Smooth muscle cell (in vitro differentiated cells): ENCODE results near the gene ETS1. TPM values are rescaled to one million over a fixed set of nuclear protein-coding genes. Genes with fewer than 3 reads are reported as not detected.

Source experiments
- DNase-seq: peaks from one replicate; lab custom pipeline; 2025; ENCODE audit not compliant: unreplicated experiment; lab: John Stamatoyannopoulos, UW
- H2AFZ ChIP-seq: fragments of 200-600 bp; sonication (generic); 2 replicates; pipeline ENCODE4 v1.6.0; 2016; ENCODE audit warnings: antibody characterized with exemption, low read depth, mild to moderate bottlenecking
- H3F3A ChIP-seq: fragments of 200-600 bp; sonication (generic); 2 replicates; pipeline ENCODE4 v1.6.0; 2017; ENCODE audit warnings: antibody characterized with exemption, low read depth
- H3K27ac ChIP-seq: fragments of 200-600 bp; sonication (generic); 2 replicates; pipeline ENCODE4 v1.5.1; 2016; ENCODE audit warnings: low read depth, mild to moderate bottlenecking
- H3K27me3 ChIP-seq: fragments of 200-600 bp; sonication (generic); 2 replicates; pipeline ENCODE4 v1.6.1; 2016; ENCODE audit warnings: low read depth, mild to moderate bottlenecking
- H3K36me3 ChIP-seq: fragments of 200-600 bp; sonication (generic); 2 replicates; pipeline ENCODE4 v1.5.1; 2016; ENCODE audit warnings: low read depth
- H3K4me1 ChIP-seq: fragments of 200-600 bp; sonication (generic); 2 replicates; pipeline ENCODE4 v1.5.1; 2016; ENCODE audit warnings: low read depth
- H3K4me2 ChIP-seq: fragments of 200-600 bp; sonication (generic); 2 replicates; pipeline ENCODE4 v1.6.0; 2016; ENCODE audit warnings: mild to moderate bottlenecking
- H3K4me3 ChIP-seq: fragments of 200-600 bp; sonication (generic); 2 replicates; pipeline ENCODE4 v1.5.1; 2016; ENCODE audit warnings: mild to moderate bottlenecking
- H3K79me2 ChIP-seq: fragments of 200-600 bp; sonication (generic); 2 replicates; pipeline ENCODE4 v1.6.0; 2016; ENCODE audit warnings: low read depth, mild to moderate bottlenecking
- H3K9ac ChIP-seq: fragments of 200-600 bp; sonication (generic); 2 replicates; pipeline ENCODE4 v1.6.0; 2016; ENCODE audit warnings: low read depth
- H3K9me3 ChIP-seq: fragments of 200-600 bp; sonication (generic); replicated peaks from 2 replicates; pipeline ENCODE4 v1.5.1; 2016; ENCODE audit warnings: low read depth
- H4K20me1 ChIP-seq: fragments of 200-600 bp; sonication (generic); 2 replicates; pipeline ENCODE4 v1.6.0; 2016; ENCODE audit warnings: low read depth
- WGBS: methylation state at CpG from one replicate; pipeline ENCODE4 v1.1.7; 2016; ENCODE audit warnings: low lambda C conversion rate; 5-methylcytosine and 5-hydroxymethylcytosine counted together
- polyA plus RNA-seq: library from polyadenylated mRNA; unstranded; fragments of >200 nt; fragmentation: Nextera tagmentation; extraction: Ambion mirVana; gene quantifications from 2 replicates; pipeline ENCODE4 v1.2.1, GENCODE V29; 2016
- total RNA-seq: library from RNA; depleted of rRNA; stranded (reverse); fragments of >200 nt; gene quantifications from 2 replicates; pipeline ENCODE4 v1.2.3, GENCODE V29; 2014
- TF ChIP-seq, protein P1 (sequence below): fragments of 200-600 bp; sonication (generic); IDR thresholded peaks from 2 replicates; pipeline ENCODE4 v1.5.1; 2017; ENCODE audit warnings: borderline replicate concordance, mild to moderate bottlenecking, antibody characterized with exemption; ENCODE audit not compliant: insufficient read depth, poor library complexity, severe bottlenecking

Gene ETS1
- total and polyA plus RNA-seq, 2 experiments from 2014 or later: 4.1 to 22.8 TPM

DNA sequence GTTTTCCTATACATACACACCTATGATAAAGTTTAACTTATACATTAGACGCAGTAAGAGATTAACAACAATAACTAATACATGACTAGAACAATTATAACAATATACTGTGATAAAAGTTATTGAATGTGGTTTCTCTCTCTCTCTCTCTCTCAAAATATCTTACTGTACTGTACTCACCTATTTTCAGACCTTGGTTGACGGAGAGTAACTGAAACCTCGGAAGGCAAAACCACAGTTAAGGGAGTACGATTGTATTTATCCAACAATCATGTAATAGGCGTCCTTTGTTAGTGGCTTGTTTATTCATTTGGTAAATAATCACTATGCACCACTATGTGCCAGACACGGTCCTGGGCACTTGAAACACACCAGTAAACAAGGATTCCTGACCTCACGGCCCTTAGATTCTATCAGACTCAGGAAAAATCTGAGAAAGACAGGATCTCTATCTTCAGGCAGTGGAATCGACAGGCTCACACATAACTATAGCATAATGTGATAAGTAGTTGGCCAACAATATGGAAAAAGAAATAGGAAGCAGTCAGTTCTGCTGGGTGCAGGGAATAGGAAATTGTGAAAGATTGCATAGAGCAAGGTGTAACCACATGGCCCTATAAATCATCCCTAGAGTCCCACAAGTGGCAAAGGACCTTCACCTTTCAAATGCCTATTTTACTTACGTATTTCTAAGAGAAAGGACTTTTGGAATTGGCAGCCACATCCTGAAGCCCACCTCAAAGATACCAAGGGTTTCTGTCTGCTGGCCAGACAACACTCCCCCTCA lies 12.0 kb downstream of the ETS1 start:
- Histone ChIP-seq H3F3A (peaks cover 5% of the 10 kb centered on the region), H3K27me3 (no peaks in the 10 kb centered on the region), H3K9ac (no peak overlapping the region), H3K4me3 (no peak overlapping the region), H3K79me2 (no peaks in the 10 kb centered on the region), H4K20me1 (no peaks in the 10 kb centered on the region), H2AFZ (no peak overlapping the region), H3K9me3 (no peaks in the 10 kb centered on the region), H3K4me1 (peaks cover 2% of the 10 kb centered on the region), H3K36me3 (no peaks in the 10 kb centered on the region), H3K4me2 (no peak overlapping the region), H3K27ac (no peak overlapping the region)
- TF ChIP-seq, protein P1, sequence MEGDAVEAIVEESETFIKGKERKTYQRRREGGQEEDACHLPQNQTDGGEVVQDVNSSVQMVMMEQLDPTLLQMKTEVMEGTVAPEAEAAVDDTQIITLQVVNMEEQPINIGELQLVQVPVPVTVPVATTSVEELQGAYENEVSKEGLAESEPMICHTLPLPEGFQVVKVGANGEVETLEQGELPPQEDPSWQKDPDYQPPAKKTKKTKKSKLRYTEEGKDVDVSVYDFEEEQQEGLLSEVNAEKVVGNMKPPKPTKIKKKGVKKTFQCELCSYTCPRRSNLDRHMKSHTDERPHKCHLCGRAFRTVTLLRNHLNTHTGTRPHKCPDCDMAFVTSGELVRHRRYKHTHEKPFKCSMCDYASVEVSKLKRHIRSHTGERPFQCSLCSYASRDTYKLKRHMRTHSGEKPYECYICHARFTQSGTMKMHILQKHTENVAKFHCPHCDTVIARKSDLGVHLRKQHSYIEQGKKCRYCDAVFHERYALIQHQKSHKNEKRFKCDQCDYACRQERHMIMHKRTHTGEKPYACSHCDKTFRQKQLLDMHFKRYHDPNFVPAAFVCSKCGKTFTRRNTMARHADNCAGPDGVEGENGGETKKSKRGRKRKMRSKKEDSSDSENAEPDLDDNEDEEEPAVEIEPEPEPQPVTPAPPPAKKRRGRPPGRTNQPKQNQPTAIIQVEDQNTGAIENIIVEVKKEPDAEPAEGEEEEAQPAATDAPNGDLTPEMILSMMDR: no peak
- DNase-seq: no peak
- WGBS: 87% methylated on average over 9 of the region's 9 CpGs

DNA sequence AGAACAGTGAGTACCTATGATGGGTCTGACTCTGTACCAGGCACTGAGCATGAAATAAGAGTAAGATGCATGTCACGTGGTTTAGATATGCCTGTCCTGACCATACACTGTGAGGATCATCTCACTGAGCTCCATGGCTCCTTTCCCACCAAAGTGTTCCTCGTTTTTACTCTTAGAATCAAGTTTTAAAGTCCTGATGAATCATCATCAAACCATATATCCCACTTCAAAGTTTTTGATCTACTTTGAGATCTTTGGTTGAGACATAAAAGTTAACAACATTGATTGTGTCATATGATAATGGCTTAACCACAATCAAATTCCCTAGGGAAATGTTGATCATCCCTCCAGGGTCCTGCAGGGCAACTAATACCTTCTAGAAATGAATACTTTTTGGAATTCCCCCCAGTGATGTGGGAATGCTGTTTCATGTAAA lies 12.8 kb downstream of the ETS1 start:
- Histone ChIP-seq H3K4me1 (no peaks in the 10 kb centered on the region), H3K79me2 (no peaks in the 10 kb centered on the region), H4K20me1 (no peaks in the 10 kb centered on the region), H2AFZ (no peak overlapping the region), H3K27ac (no peak overlapping the region), H3K9me3 (no peaks in the 10 kb centered on the region), H3K36me3 (no peaks in the 10 kb centered on the region), H3F3A (peaks cover 5% of the 10 kb centered on the region), H3K4me3 (no peak overlapping the region), H3K9ac (no peak overlapping the region), H3K27me3 (no peaks in the 10 kb centered on the region), H3K4me2 (no peak overlapping the region)
- 56% methylated on average over 2 of the region's 2 CpGs for WGBS
- no peak for DNase-seq
- TF ChIP-seq, protein P1: no peak

DNA sequence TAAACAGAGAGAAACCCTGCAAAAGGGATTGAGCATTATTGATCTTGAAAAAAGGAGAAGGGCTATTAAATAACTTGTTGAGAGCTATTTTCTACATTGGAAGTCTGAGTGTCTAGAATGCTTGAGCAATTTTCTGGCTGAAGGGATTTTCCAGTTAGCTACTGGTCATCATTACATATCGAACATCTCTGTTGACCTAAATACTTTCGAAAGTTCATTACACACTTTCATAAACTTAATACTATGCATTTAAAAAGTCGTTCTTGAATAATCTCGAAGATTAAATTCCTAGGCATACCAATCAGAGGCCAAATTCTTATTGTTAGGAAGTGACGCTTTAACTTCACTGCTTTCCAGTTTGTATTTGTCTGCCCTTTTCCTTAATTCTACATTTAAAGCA lies 13.7 kb downstream of the ETS1 start:
- no peak overlapping the region for H3K27ac ChIP-seq
- 83% methylated on average over 5 of the region's 5 CpGs for WGBS
- TF ChIP-seq, protein P1: no peak
- H4K20me1 ChIP-seq: no peaks in the 10 kb centered on the region
- peaks cover 5% of the 10 kb centered on the region for H3F3A ChIP-seq
- no peaks in the 10 kb centered on the region for H3K27me3 ChIP-seq
- no peak for DNase-seq
- H3K79me2 ChIP-seq: no peaks in the 10 kb centered on the region
- H3K4me1 ChIP-seq: no peaks in the 10 kb centered on the region
- no peaks in the 10 kb centered on the region for H3K9me3 ChIP-seq
- H2AFZ ChIP-seq: no peak overlapping the region
- no peak overlapping the region for H3K9ac ChIP-seq
- H3K36me3 ChIP-seq: no peaks in the 10 kb centered on the region
- no peak overlapping the region for H3K4me2 ChIP-seq
- no peak overlapping the region for H3K4me3 ChIP-seq

DNA sequence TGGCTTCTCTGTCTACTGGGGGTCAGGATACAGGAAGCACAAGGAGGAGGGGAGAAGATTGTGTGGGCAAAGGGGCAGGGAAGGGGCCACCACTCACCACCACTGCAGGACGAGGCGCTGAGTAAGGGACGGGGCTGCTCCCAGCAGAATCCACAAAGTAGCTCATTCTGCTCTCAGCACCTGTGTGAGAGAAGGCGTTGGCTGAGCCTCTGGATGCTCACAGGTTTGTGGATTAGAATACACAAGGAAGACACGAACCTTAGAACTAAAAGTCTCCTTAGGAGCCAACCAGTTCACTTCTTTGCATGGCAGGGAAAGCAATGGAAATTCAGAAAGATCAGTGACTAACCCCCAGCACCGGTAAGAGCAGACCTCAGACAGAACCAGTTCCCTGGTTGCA lies 14.4 kb downstream of the ETS1 start:
- H2AFZ ChIP-seq: no peak overlapping the region
- no peaks in the 10 kb centered on the region for H3K4me1 ChIP-seq
- H3K36me3 ChIP-seq: no peaks in the 10 kb centered on the region
- no peaks in the 10 kb centered on the region for H4K20me1 ChIP-seq
- H3F3A ChIP-seq: peaks cover 5% of the 10 kb centered on the region
- H3K9ac ChIP-seq: no peak overlapping the region
- no peaks in the 10 kb centered on the region for H3K9me3 ChIP-seq
- H3K4me2 ChIP-seq: no peak overlapping the region
- H3K4me3 ChIP-seq: no peak overlapping the region
- H3K79me2 ChIP-seq: no peaks in the 10 kb centered on the region
- H3K27me3 ChIP-seq: no peaks in the 10 kb centered on the region
- 50% methylated on average over 6 of the region's 6 CpGs for WGBS
- DNase-seq: no peak
- H3K27ac ChIP-seq: no peak overlapping the region
- TF ChIP-seq, protein P1: no peak
